ENCODE measurements around the gene IPMK. TPM values are rescaled to one million over a fixed set of nuclear protein-coding genes. Genes with fewer than 3 reads are reported as not detected.

IPMK gene
- total and polyA plus RNA-seq, 9 of the 15 experiments (the other 6 are each of a cell fraction or from before 2014, with no cell fraction given) = 0.98 to 4.4 (median 2.7) TPM

DNA sequence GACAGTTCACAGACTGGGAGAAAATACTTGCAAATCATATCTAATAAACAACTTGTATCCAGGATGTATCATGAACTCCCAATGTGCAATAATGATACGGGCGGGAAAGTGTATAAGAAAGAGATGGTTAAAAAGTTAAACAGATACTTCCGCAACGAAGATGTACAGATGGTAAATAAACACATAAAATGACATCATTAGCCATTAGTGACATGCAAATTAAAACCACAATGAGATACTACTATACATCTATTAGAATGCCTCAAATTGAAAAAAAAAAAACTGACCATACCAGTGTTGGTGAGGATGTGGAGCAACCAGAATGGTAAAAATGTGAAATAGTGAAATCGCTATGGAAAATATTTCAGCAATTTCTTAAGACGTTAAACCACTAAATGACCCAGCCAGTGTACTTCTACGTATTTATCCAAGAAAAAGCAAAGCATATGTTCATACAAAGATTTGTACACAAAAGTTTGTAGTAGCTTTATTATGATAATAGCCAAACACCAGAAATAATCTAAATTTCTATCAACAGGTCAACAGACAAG, 83.5 kb downstream of the IPMK start:
- H3K9me3 ChIP-seq (replicated peaks; ENCODE audit: control insufficient read depth, insufficient read depth, low read depth, low read length) = no peaks in the 10 kb centered on the region
- H3K27ac ChIP-seq (ENCODE audit: extremely low read depth, low read depth, low read length) = no peak overlapping the region
- in situ Hi-C loops (cut with MboI) (loop anchor here (5.0 to 10.0 kb wide), 2 partner anchors 88 to 201 kb away; partner anchors contain the start of gene TFAM), intact Hi-C loops (cut with micrococcal nuclease) (no loop called here)
- no TSS peak for BruUV-seq (replicated peaks)
- DNase-seq (ENCODE audit: extremely low read depth in 1 of 4, low spot score in 3 of 4) (no peak), FAIRE-seq (no peak), ATAC-seq (no peak)
- H2AFZ ChIP-seq (ENCODE audit: low read depth, low read length) = no peak overlapping the region
- no peak overlapping the region for H3K4me2 ChIP-seq (ENCODE audit: insufficient read depth, low read length)
- WGBS (ENCODE audit: insufficient coverage, low coverage, missing lambda C conversion rate) = 34% methylated on average over 7 of the region's 7 CpGs
- H3K4me1 ChIP-seq (replicated peaks in 1 of 2; ENCODE audit: control insufficient read depth in 2 of 2, insufficient read depth in 2 of 2, low read length in 2 of 2) = peaks cover 0 to 12% of the 10 kb centered on the region in 2 experiments; a peak in 2 of 5 replicates
- ChIA-PET CTCF (ENCODE audit: low intra/inter-chr PET ratio) (no interaction called here), POLR2A (no interaction called here)
- no peaks in the 10 kb centered on the region for H3K79me2 ChIP-seq (ENCODE audit: control insufficient read depth, insufficient read depth, low read length)
- peaks cover 4% of the 10 kb centered on the region for H3K9me1 ChIP-seq (ENCODE audit: control insufficient read depth, insufficient read depth, low read length)
- no peaks in the 10 kb centered on the region for H3K36me3 ChIP-seq (ENCODE audit: control insufficient read depth, insufficient read depth, low read length)
- no peak overlapping the region for H3K4me3 ChIP-seq
- no peaks in the 10 kb centered on the region for H4K20me1 ChIP-seq (replicated peaks; ENCODE audit: control insufficient read depth, insufficient read depth, low read length)
- H3K9ac ChIP-seq (ENCODE audit: insufficient read depth in 1 of 2, low read depth in 2 of 2, low read length in 2 of 2) = no peak overlapping the region
- peaks cover 0 to 4% of the 10 kb centered on the region in 2 experiments; a peak in 1 of 5 replicates for H3K27me3 ChIP-seq (ENCODE audit: control insufficient read depth in 2 of 2, insufficient read depth in 2 of 2, low read length in 2 of 2)
- TF ChIP-seq JUND (IDR thresholded peaks at IDR 0.05; ENCODE audit: borderline replicate concordance, low read depth, low read length) = no peak
- no peak for TF ChIP-seq JUND (tag; IDR thresholded peaks at IDR 0.05; ENCODE audit: borderline replicate concordance, low read depth, low read length)
- no peak for TF ChIP-seq CBFA2T2 (conservative IDR thresholded peaks at IDR 0.05)
- no peak for TF ChIP-seq CREB5 (CRISPR knock-in tag; IDR thresholded peaks at IDR 0.05)
- TF ChIP-seq ZNF609 (CRISPR knock-in tag; IDR thresholded peaks at IDR 0.05; ENCODE audit: borderline replicate concordance) = no peak
- no peak for TF ChIP-seq RAD21 (CRISPR knock-in tag; conservative IDR thresholded peaks at IDR 0.05 in 1 of 2, IDR thresholded peaks at IDR 0.05 in 1 of 2)
- TF ChIP-seq TCF7L2 (IDR thresholded peaks at IDR 0.05; ENCODE audit: low read depth, low read length) = no peak
- no peak for TF ChIP-seq BDP1 (IDR thresholded peaks at IDR 0.05; ENCODE audit: insufficient read depth, insufficient read length)
- TF ChIP-seq POLR2B (IDR thresholded peaks at IDR 0.05; ENCODE audit: low read depth, partially characterized antibody) = no peak
- TF ChIP-seq ZNF212 (CRISPR knock-in tag; IDR thresholded peaks at IDR 0.05) = no peak
- TF ChIP-seq KAT8 (IDR thresholded peaks at IDR 0.05; ENCODE audit: low read depth) = no peak
- TF ChIP-seq, protein P1, sequence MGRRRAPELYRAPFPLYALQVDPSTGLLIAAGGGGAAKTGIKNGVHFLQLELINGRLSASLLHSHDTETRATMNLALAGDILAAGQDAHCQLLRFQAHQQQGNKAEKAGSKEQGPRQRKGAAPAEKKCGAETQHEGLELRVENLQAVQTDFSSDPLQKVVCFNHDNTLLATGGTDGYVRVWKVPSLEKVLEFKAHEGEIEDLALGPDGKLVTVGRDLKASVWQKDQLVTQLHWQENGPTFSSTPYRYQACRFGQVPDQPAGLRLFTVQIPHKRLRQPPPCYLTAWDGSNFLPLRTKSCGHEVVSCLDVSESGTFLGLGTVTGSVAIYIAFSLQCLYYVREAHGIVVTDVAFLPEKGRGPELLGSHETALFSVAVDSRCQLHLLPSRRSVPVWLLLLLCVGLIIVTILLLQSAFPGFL (CRISPR knock-in tag; IDR thresholded peaks at IDR 0.05) = no peak
- no peak for TF ChIP-seq RHOXF2B (CRISPR knock-in tag; conservative IDR thresholded peaks at IDR 0.05)
- TF ChIP-seq GATAD2B (IDR thresholded peaks at IDR 0.05; ENCODE audit: borderline replicate concordance) = no peak
- TF ChIP-seq, protein P2, sequence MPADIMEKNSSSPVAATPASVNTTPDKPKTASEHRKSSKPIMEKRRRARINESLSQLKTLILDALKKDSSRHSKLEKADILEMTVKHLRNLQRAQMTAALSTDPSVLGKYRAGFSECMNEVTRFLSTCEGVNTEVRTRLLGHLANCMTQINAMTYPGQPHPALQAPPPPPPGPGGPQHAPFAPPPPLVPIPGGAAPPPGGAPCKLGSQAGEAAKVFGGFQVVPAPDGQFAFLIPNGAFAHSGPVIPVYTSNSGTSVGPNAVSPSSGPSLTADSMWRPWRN (IDR thresholded peaks at IDR 0.05; ENCODE audit: low read depth) = no peak
